ENCODE data around the gene RAMP2. TPM values are rescaled to one million over a fixed set of nuclear protein-coding genes. Genes with fewer than 3 reads are reported as not detected.

RAMP2 gene
- total RNA-seq, 1 experiment from 2014 or later = 11.7 TPM

DNA sequence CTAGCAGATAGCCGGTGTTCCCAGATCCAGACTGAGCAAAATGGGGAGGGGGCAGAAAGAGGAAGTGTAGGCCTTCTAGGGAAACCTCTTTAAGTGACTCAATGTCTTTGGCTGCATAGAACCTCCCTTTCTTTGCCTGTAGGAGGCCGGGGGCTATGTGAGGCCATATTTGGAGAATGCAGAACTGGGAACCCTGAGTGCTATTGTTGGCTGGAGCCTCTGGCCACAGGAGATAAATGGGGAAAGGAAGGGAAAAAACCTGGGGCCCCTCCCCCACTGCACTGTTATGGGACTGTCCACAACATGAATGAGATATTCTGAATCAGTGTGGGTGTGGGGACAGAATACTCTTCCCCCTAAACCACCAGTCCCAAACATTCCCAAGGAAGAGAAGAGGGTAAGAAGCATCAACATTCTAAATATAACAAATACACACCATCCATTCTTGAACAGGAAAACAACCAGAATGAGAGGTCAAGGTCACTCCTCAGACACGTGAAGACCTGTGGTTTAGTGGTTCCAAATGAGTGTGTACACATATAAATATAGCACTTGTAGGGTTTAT, 14.6 kb downstream of the RAMP2 start:
- no peak overlapping the region for H3K27ac Mint-ChIP-seq
- no peak overlapping the region for H3K4me2 ChIP-seq (ENCODE audit: insufficient read depth, insufficient read length, low read length)
- H3K79me1 ChIP-seq (ENCODE audit: insufficient read depth, low read depth, low read length, poor library complexity, severe bottlenecking) = no peaks in the 10 kb centered on the region
- WGBS (ENCODE audit: extremely low coverage, insufficient read length, low lambda C conversion rate) = no CpG with 5 or more reads among the region's 3 CpGs
- no peak overlapping the region for H4K91ac ChIP-seq (ENCODE audit: insufficient read length, low read depth, low read length)
- H3T11ph ChIP-seq (ENCODE audit: low read length) = no peak overlapping the region
- no peak for DNase-seq
- H4K5ac ChIP-seq (ENCODE audit: insufficient read length, low read depth, low read length) = no peak overlapping the region
- H4K20me1 ChIP-seq (ENCODE audit: control insufficient read depth, insufficient read depth, insufficient read length) = no peaks in the 10 kb centered on the region
- H3K4ac ChIP-seq (ENCODE audit: low read depth, low read length) = no peak overlapping the region
- no peaks in the 10 kb centered on the region for H3K9me3 ChIP-seq (ENCODE audit: control insufficient read depth, low read depth, low read length)
- H3K4me1 Mint-ChIP-seq = peaks cover 15 to 17% of the 10 kb centered on the region in 2 experiments
- no peak overlapping the region for H2AFZ ChIP-seq (ENCODE audit: low read length)
- H3K23me2 ChIP-seq (ENCODE audit: insufficient read length, low read depth, low read length, poor library complexity, severe bottlenecking) = peaks cover 8% of the 10 kb centered on the region
- no peak overlapping the region for H2BK5ac ChIP-seq (ENCODE audit: insufficient read length, low read length)
- no peaks in the 10 kb centered on the region; a peak in 1 of 5 replicates for H3K9me3 Mint-ChIP-seq
- no peak overlapping the region for H2BK120ac ChIP-seq (ENCODE audit: low read depth, low read length, poor library complexity, severe bottlenecking)
- no peaks in the 10 kb centered on the region for H3K79me2 ChIP-seq (ENCODE audit: insufficient read depth, low read length)
- no peaks in the 10 kb centered on the region for H3K27me3 Mint-ChIP-seq (ENCODE audit: low read depth)
- H3K56ac ChIP-seq (ENCODE audit: insufficient read length, low read depth, low read length) = no peak overlapping the region
- no peak overlapping the region for H2BK12ac ChIP-seq (ENCODE audit: insufficient read length, low read depth, low read length)
- H3K23ac ChIP-seq (ENCODE audit: insufficient read length, low read depth, low read length) = no peak overlapping the region
- no peak overlapping the region for H3K27ac ChIP-seq (ENCODE audit: insufficient read length, low read depth, low read length)
- H3K4me1 ChIP-seq (ENCODE audit: insufficient read depth, low read length) = no peaks in the 10 kb centered on the region
- no peak overlapping the region for H3K18ac ChIP-seq (ENCODE audit: insufficient read length, low read depth, low read length)
- peaks cover 4 to 44% (median 41%) of the 10 kb centered on the region in 3 experiments; a peak in 6 of 7 replicates for H3K36me3 Mint-ChIP-seq (ENCODE audit: insufficient read depth in 1 of 3, low read depth in 3 of 3)
- peak overlapping the region; percentile 23 to 100; a peak in 2 of 5 replicates for H3K4me3 Mint-ChIP-seq
- H4K8ac ChIP-seq (replicated peaks; ENCODE audit: insufficient read length, low read depth, low read length) = no peak overlapping the region
- H2BK15ac ChIP-seq (ENCODE audit: low read depth, low read length) = no peak overlapping the region
- H3K9ac ChIP-seq (ENCODE audit: extremely low read depth, insufficient read length, low read length) = no peak overlapping the region
- TF ChIP-seq, protein P1, sequence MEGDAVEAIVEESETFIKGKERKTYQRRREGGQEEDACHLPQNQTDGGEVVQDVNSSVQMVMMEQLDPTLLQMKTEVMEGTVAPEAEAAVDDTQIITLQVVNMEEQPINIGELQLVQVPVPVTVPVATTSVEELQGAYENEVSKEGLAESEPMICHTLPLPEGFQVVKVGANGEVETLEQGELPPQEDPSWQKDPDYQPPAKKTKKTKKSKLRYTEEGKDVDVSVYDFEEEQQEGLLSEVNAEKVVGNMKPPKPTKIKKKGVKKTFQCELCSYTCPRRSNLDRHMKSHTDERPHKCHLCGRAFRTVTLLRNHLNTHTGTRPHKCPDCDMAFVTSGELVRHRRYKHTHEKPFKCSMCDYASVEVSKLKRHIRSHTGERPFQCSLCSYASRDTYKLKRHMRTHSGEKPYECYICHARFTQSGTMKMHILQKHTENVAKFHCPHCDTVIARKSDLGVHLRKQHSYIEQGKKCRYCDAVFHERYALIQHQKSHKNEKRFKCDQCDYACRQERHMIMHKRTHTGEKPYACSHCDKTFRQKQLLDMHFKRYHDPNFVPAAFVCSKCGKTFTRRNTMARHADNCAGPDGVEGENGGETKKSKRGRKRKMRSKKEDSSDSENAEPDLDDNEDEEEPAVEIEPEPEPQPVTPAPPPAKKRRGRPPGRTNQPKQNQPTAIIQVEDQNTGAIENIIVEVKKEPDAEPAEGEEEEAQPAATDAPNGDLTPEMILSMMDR (conservative IDR thresholded peaks at IDR 0.05) = no peak
- no peaks in the 10 kb centered on the region for H3K27me3 ChIP-seq (ENCODE audit: insufficient read depth, low read length)
- H3K14ac ChIP-seq (ENCODE audit: insufficient read depth, low read length) = no peak overlapping the region
- H2AK5ac ChIP-seq (ENCODE audit: insufficient read length, low read length) = no peak overlapping the region
- no peak overlapping the region for H2BK20ac ChIP-seq (ENCODE audit: low read depth, low read length, poor library complexity, severe bottlenecking)

Measured in H9 (cell line).